Measurements from ENCODE around the gene FGD5. TPM values are rescaled to one million over a fixed set of nuclear protein-coding genes. Genes with fewer than 3 reads are reported as not detected.

Gene FGD5
- polyA plus RNA-seq, 1 donor (not counting 4 experiments of a cell fraction or from before 2014, with no cell fraction given), result not detected

- no peak overlapping the region for H3K27ac ChIP-seq (ENCODE audit: control insufficient read depth, insufficient read depth, low read length)
These were observed 21.0 kb upstream of the FGD5 start for GRCh38 chr3:14797731-14798130.

GRCh38 chr3:14798231-14798630 lies 20.5 kb upstream of the FGD5 start:
- no peak for TF ChIP-seq EZH2 (IDR thresholded peaks at IDR 0.05; ENCODE audit: low read length)
- TF ChIP-seq, protein P1, sequence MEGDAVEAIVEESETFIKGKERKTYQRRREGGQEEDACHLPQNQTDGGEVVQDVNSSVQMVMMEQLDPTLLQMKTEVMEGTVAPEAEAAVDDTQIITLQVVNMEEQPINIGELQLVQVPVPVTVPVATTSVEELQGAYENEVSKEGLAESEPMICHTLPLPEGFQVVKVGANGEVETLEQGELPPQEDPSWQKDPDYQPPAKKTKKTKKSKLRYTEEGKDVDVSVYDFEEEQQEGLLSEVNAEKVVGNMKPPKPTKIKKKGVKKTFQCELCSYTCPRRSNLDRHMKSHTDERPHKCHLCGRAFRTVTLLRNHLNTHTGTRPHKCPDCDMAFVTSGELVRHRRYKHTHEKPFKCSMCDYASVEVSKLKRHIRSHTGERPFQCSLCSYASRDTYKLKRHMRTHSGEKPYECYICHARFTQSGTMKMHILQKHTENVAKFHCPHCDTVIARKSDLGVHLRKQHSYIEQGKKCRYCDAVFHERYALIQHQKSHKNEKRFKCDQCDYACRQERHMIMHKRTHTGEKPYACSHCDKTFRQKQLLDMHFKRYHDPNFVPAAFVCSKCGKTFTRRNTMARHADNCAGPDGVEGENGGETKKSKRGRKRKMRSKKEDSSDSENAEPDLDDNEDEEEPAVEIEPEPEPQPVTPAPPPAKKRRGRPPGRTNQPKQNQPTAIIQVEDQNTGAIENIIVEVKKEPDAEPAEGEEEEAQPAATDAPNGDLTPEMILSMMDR (optimal IDR thresholded peaks at IDR 0.05 in 1 of 3, IDR thresholded peaks at IDR 0.05 in 1 of 3, conservative IDR thresholded peaks at IDR 0.05 in 1 of 3; ENCODE audit: extremely low read depth in 1 of 3, insufficient read depth in 2 of 3, low read length in 3 of 3), result no peak
- DNase-seq (ENCODE audit: low read depth, low spot score) (no peak), FAIRE-seq (no peak)
- dilution Hi-C loops (cut with MboI; ENCODE audit: extremely low pct_ligation_motif_present, low sequenced_read_pairs), result no loop called here
- Histone ChIP-seq H3K79me2 (ENCODE audit: control insufficient read depth, insufficient read depth, low read length) (no peaks in the 10 kb centered on the region), H3K9me3 (ENCODE audit: control insufficient read depth, low read depth, low read length) (no peaks in the 10 kb centered on the region), H3K4me3 (ENCODE audit: control insufficient read depth in 2 of 3, extremely low read depth in 1 of 3, insufficient read depth in 2 of 3, low read depth in 1 of 3, low read length in 3 of 3) (no peak overlapping the region), H4K20me1 (ENCODE audit: control insufficient read depth, extremely low read depth, insufficient read depth, low read length) (no peaks in the 10 kb centered on the region), H3K9ac (ENCODE audit: control insufficient read depth, extremely low read depth, insufficient read depth, low read length) (no peak overlapping the region), H2AFZ (ENCODE audit: control insufficient read depth, low read length) (no peak overlapping the region), H3K4me1 (ENCODE audit: control insufficient read depth, extremely low read depth, insufficient read depth, low read length) (no peaks in the 10 kb centered on the region), H3K9me1 (ENCODE audit: control insufficient read depth, extremely low read depth, insufficient read depth, low read length) (no peaks in the 10 kb centered on the region), H3K27ac (ENCODE audit: control insufficient read depth, insufficient read depth, low read length) (no peak overlapping the region), H3K4me2 (ENCODE audit: control insufficient read depth, extremely low read depth, insufficient read depth, low read depth, low read length) (no peak overlapping the region), H3K36me3 (ENCODE audit: control insufficient read depth in 2 of 2, extremely low read depth in 1 of 2, insufficient read depth in 2 of 2, low read length in 2 of 2) (no peaks in the 10 kb centered on the region), H3K27me3 (ENCODE audit: control insufficient read depth, extremely low read depth, insufficient read depth, low read length) (peaks cover 21% of the 10 kb centered on the region)

More at GRCh38 chr3:14797731-14798130, 21.0 kb upstream of the FGD5 start:
- Histone ChIP-seq H3K4me1 (ENCODE audit: control insufficient read depth, extremely low read depth, insufficient read depth, low read length) (no peaks in the 10 kb centered on the region), H3K9me1 (ENCODE audit: control insufficient read depth, extremely low read depth, insufficient read depth, low read length) (no peaks in the 10 kb centered on the region), H3K27me3 (ENCODE audit: control insufficient read depth, extremely low read depth, insufficient read depth, low read length) (peaks cover 21% of the 10 kb centered on the region), H2AFZ (ENCODE audit: control insufficient read depth, low read length) (no peak overlapping the region), H3K9me3 (ENCODE audit: control insufficient read depth, low read depth, low read length) (no peaks in the 10 kb centered on the region), H3K36me3 (ENCODE audit: control insufficient read depth in 2 of 2, extremely low read depth in 1 of 2, insufficient read depth in 2 of 2, low read length in 2 of 2) (no peaks in the 10 kb centered on the region), H3K9ac (ENCODE audit: control insufficient read depth, extremely low read depth, insufficient read depth, low read length) (no peak overlapping the region), H4K20me1 (ENCODE audit: control insufficient read depth, extremely low read depth, insufficient read depth, low read length) (no peaks in the 10 kb centered on the region), H3K4me3 (ENCODE audit: control insufficient read depth in 2 of 3, extremely low read depth in 1 of 3, insufficient read depth in 2 of 3, low read depth in 1 of 3, low read length in 3 of 3) (no peak overlapping the region), H3K79me2 (ENCODE audit: control insufficient read depth, insufficient read depth, low read length) (no peaks in the 10 kb centered on the region), H3K4me2 (ENCODE audit: control insufficient read depth, extremely low read depth, insufficient read depth, low read depth, low read length) (no peak overlapping the region)
- dilution Hi-C loops (cut with MboI; ENCODE audit: extremely low pct_ligation_motif_present, low sequenced_read_pairs), result no loop called here
- FAIRE-seq (no peak), DNase-seq (ENCODE audit: low read depth, low spot score) (no peak)
- no peak for TF ChIP-seq EZH2 (IDR thresholded peaks at IDR 0.05; ENCODE audit: low read length)
- TF ChIP-seq, protein P1 (optimal IDR thresholded peaks at IDR 0.05 in 1 of 3, IDR thresholded peaks at IDR 0.05 in 1 of 3, conservative IDR thresholded peaks at IDR 0.05 in 1 of 3; ENCODE audit: extremely low read depth in 1 of 3, insufficient read depth in 2 of 3, low read length in 3 of 3), result no peak

Measured in keratinocyte (primary cell).